ENCODE data around the gene CBFA2T2.
A peak's percentile ranks its signal among the peaks of the same experiment; 100 is the strongest.

The CBFA2T2 gene

GRCh38 chr20:33673410-33674293 lies 183.8 kb downstream of the CBFA2T2 start:
- H3K27ac ChIP-seq, result peak overlapping the region; percentile 92
- TF ChIP-seq ZFX (IDR thresholded peaks at IDR 0.05) (no peak), CTCF (conservative IDR thresholded peaks at IDR 0.05) (no peak)

- TF ChIP-seq CTCF (conservative IDR thresholded peaks at IDR 0.05), result no peak
- peak; percentile 24; the same call in 1 of the 2 replicates for TF ChIP-seq ZFX (IDR thresholded peaks at IDR 0.05)
- peak within 1 kb of the TSS; percentile 92 for H3K27ac ChIP-seq
Measured at GRCh38 chr20:33674294-33675135, 184.6 kb downstream of the CBFA2T2 start, which contains the start of gene NECAB3. NECAB3 (minus strand) TSS chr20:33674428; CDS start chr20:33674352, 76 bp downstream.

DNA sequence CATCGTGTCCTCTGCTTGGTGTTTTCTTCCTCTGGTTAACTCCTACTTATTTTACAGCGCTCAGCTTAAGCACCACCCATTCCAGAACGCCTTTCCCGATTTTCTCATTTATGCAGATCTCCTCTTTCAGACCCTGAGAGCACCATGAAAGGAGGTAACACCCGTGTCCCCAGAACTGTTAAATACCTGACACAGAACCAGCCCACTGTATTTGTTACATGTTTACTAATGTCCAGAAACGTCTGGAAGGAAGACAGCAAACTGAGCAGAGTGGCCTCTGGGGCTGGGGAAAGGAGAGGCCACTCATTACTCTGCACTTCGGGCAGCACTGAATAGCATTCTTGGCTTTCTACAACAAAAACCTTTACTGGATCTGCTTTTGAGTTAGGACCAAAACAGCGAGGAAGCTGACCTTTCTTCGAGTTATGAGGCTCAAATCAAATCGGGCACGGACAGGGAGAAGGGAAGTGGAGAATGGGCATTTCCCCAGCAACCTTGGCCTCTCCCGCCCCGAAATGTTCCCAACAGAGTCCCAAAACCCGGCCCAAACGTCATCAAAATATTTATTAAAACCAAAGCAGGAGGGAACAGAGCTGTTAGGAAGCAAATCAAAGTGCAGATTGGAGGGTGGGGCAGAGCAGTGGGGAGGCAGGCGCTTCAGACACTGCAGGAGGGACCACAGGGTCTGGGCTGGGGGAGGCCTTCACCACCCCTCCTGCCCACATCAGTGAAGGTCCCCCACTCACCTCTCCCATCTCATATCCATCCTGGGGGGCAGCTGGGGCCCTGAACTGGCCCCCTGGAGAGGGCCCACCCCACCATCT lies 185.5 kb downstream of the CBFA2T2 start:
- TF ChIP-seq ZFX (IDR thresholded peaks at IDR 0.05), result no peak
- TF ChIP-seq CTCF (conservative IDR thresholded peaks at IDR 0.05), result no peak
- peak overlapping the region; percentile 92 for H3K27ac ChIP-seq

- no peak overlapping the region for H3K27ac ChIP-seq
- TF ChIP-seq ZFX (IDR thresholded peaks at IDR 0.05), result no peak
- TF ChIP-seq CTCF (conservative IDR thresholded peaks at IDR 0.05), result no peak
Measured at GRCh38 chr20:33676121-33676520, 186.2 kb downstream of the CBFA2T2 start.

DNA sequence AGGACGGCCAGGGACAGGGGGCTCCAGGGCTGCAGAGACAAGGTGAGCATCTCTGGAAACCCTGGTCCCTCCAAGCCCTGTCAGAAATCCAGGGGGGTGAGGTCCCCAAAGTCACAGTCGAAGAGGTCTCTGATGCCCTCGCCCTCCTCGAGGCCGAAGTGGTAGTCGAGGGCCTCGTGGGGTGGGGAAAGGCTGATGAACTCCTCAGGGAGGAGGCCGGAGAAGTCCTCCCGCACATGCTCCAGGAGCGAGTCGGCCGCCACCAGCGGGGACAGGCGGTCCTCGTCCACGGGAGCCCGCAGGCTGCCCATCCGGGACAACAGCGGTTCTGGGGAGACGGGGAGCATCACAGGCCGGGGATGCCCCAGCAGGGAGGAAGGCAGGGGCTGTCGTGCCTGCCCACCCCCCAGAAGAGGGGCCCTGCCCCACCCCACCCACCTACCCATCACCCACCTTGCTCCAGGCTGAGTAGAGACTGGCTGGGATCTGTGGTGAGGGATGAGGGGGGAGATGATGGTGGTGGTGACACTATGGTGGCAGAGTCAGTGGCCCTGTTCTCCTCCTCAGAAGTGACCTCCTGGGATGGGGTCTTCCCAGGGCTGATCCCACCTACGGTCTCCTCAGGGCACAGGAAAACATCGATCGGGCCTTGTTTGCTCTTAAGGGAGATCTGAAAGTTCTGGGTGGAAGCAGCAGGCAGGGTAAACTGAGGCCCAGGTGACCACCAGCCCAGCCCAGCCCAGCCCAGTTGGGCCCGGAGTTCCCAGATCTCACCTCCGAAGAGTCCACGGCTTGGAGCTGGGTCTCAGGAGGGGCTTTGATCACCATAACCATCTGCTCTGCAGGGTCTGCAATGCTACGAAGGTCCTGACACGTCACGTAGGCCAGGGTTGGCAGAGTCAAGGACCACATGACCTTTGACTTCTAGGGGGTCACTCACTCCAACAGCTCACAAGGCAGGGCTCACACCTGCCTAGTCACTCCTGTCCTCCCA lies 187.1 kb downstream of the CBFA2T2 start:
- TF ChIP-seq ZFX (IDR thresholded peaks at IDR 0.05) (no peak), CTCF (conservative IDR thresholded peaks at IDR 0.05) (no peak)
- no peak overlapping the region for H3K27ac ChIP-seq
